Calu3 (cell line): Measurements from ENCODE around the gene SCFD2. TPM values are rescaled to one million over a fixed set of nuclear protein-coding genes. Genes with fewer than 3 reads are reported as not detected.
"Not testable (repeated sequence)": the region's sequence is repeated elsewhere in the genome, so short reads cannot be mapped to it uniquely, and the experiment has no call there.

Experiments used
- BruUV-seq: library from RNA; stranded (reverse); fragments of 400-500 nt; replicated peaks from 2 replicates; lab custom pipeline; 2021; lab: Mats Ljungman, UMichigan
- CTCF ChIA-PET: fragments of 300-600 bp; sonication (Branson Sonifier 250); formaldehyde crosslinking; loops from one replicate; lab custom pipeline; 2022; ENCODE audit warnings: antibody characterized with exemption; lab: Charles Lee
- DNase-seq: peaks from one replicate; pipeline ENCODE4 v3.0.0; 2022
- H3K27ac Mint-ChIP-seq: one replicate; pipeline ENCODE4 v1.8.0; 2022; ENCODE audit warnings: mixed read lengths; ENCODE audit not compliant: unreplicated experiment
- H3K27me3 Mint-ChIP-seq: one replicate; pipeline ENCODE4 v1.8.0; 2022; ENCODE audit warnings: mixed read lengths; ENCODE audit not compliant: unreplicated experiment
- H3K36me3 Mint-ChIP-seq: one replicate; pipeline ENCODE4 v1.8.0; 2022; ENCODE audit warnings: mild to moderate bottlenecking, moderate library complexity, mixed read lengths; ENCODE audit not compliant: insufficient read depth, unreplicated experiment
- H3K4me1 Mint-ChIP-seq: one replicate; pipeline ENCODE4 v1.8.0; 2022; ENCODE audit warnings: mild to moderate bottlenecking, low read depth, mixed read lengths; ENCODE audit not compliant: unreplicated experiment
- H3K4me3 Mint-ChIP-seq: one replicate; pipeline ENCODE4 v1.8.0; 2022; ENCODE audit warnings: mild to moderate bottlenecking, low read depth, moderate library complexity, mixed read lengths; ENCODE audit not compliant: unreplicated experiment
- H3K9me3 Mint-ChIP-seq: one replicate; pipeline ENCODE4 v1.8.0; 2022; ENCODE audit warnings: low read depth, mixed read lengths; ENCODE audit not compliant: unreplicated experiment
- intact Hi-C: fragments of 100-400 bp; cut with micrococcal nuclease; formaldehyde crosslinking; loops from one replicate; pipeline ENCODE4 v1.10.0; 2022; ENCODE audit not compliant: unreplicated experiment
- total RNA-seq: library from RNA; stranded (reverse); gene quantifications from 2 replicates; pipeline ENCODE4 v1.2.3, GENCODE V29; 2022
- TF ChIP-seq, protein P1 (sequence below): fragments of 200-600 bp; IDR thresholded peaks from one replicate; pipeline ENCODE4 v1.8.0; 2022; ENCODE audit warnings: antibody characterized with exemption; ENCODE audit not compliant: unreplicated experiment

The SCFD2 gene
- total RNA-seq, 1 experiment from 2014 or later, result 16.7 TPM

DNA sequence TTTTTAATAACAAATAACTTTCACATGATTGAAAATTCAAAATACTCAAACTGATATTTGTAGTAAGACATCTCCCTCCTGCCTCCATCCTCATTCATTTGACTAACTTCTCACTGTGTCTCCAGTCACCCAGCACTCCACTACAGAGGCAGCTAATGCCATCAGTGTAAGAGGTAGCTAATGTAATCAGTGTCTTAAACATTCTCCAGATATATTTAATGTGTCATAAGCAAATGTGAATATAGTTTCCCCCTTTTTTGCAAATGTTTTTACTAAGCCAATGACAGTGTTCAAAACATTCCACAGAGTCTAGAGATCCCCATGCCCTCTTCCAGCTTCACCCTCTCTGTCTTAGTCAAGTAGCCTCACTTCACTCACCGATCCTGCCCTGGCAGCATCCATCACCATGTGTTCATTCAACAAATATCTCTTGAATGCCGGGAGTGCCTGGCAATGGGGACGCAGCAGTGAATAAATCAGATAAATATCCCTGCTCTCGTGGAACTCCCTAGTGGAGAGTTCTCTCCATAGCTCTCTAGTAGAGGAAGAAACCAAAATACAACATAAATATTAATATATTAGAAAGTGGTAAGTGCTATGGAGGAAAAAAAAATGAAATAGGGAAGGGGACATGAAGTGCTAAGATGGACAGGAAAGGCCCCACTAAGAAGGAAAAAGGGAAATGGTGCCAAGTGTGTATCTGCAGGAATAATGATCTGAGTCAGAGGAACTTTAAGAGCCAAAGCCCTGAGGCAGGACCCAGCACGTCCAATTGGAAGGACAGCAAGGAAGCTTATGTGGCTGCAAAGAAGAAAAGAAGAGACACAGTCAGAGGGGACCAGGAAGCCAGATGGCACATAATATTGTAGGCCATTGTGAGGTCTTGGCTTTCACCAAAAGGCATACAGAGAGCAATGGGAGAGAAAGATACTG is 18.7 kb downstream of the SCFD2 start:
- Mint-ChIP-seq H3K9me3 (no peaks in the 10 kb centered on the region), H3K4me3 (no peak overlapping the region), H3K36me3 (no peaks in the 10 kb centered on the region), H3K27me3 (no peaks in the 10 kb centered on the region), H3K27ac (no peak overlapping the region), H3K4me1 (no peaks in the 10 kb centered on the region)
- CTCF ChIA-PET, result no interaction called here
- no peak for DNase-seq
- TF ChIP-seq, protein P1, sequence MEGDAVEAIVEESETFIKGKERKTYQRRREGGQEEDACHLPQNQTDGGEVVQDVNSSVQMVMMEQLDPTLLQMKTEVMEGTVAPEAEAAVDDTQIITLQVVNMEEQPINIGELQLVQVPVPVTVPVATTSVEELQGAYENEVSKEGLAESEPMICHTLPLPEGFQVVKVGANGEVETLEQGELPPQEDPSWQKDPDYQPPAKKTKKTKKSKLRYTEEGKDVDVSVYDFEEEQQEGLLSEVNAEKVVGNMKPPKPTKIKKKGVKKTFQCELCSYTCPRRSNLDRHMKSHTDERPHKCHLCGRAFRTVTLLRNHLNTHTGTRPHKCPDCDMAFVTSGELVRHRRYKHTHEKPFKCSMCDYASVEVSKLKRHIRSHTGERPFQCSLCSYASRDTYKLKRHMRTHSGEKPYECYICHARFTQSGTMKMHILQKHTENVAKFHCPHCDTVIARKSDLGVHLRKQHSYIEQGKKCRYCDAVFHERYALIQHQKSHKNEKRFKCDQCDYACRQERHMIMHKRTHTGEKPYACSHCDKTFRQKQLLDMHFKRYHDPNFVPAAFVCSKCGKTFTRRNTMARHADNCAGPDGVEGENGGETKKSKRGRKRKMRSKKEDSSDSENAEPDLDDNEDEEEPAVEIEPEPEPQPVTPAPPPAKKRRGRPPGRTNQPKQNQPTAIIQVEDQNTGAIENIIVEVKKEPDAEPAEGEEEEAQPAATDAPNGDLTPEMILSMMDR, result no peak
- intact Hi-C loops, result no loop called here
- no TSS peak for BruUV-seq

DNA sequence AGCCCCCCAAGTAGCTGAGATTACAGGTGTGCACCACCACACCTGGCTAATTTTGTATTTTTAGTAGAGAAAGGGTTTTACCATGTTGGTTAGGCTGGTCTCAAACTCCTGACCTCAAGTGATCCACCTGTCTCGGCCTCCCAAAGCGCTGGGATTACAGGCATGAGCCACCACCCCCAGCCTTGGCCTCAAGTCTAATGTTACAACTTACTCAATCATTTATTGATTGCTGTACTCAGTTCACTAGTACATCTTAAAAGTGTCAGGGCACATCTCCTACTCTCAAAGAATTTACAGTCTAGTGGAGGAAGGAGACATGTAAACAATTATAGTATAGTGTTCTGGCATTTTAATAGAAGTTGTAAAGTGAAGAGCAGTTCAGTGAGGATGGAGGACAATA is 19.5 kb downstream of the SCFD2 start:
- CTCF ChIA-PET, H3K27me3 Mint-ChIP-seq, H3K27ac Mint-ChIP-seq, DNase-seq, H3K36me3 Mint-ChIP-seq, BruUV-seq, H3K4me3 Mint-ChIP-seq, H3K4me1 Mint-ChIP-seq, intact Hi-C loops, H3K9me3 Mint-ChIP-seq: not testable (repeated sequence)

DNA sequence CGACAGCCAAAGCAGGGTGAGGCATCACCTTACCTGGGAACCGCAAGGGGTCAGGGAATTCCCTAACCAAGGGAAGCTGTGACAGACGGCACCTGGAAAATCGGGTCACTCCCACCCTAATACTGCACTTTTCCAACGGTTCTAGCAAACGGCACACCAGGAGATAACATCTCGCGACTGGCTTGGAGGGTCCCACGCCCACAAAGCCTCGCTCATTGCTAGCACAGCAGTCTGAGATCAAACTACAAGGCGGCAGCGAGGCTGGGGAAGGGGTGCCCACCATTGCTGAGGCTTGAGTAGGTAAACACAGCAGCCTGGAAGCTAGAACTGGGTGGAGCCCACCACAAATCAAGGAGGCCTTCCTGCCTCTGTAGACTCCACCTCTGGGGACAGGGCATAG is 25.7 kb downstream of the SCFD2 start:
- intact Hi-C loops, H3K4me1 Mint-ChIP-seq, BruUV-seq, H3K27me3 Mint-ChIP-seq, H3K9me3 Mint-ChIP-seq, H3K4me3 Mint-ChIP-seq, H3K36me3 Mint-ChIP-seq, H3K27ac Mint-ChIP-seq, DNase-seq, CTCF ChIA-PET: not testable (repeated sequence)

DNA sequence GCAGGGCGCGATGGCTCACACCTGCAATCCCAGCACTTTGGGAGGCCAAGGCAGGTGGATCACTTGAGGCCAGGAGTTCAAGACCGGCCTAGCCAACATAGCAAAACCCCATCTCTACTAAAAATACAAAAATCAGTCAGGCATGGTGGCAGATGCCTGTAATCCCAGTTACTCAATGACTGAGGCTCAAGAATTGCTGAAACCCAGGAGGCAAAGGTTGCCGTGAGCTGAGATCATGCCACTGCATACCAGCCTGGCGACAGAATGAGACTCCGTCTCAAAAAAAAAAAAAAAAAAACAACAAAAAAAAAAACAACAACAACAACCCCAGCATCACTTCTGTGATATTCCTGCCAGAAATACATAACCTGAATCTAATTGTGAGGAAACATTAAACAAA is 30.9 kb downstream of the SCFD2 start:
- BruUV-seq, H3K27ac Mint-ChIP-seq, H3K4me1 Mint-ChIP-seq, DNase-seq, H3K27me3 Mint-ChIP-seq, H3K9me3 Mint-ChIP-seq, H3K4me3 Mint-ChIP-seq, intact Hi-C loops, CTCF ChIA-PET, H3K36me3 Mint-ChIP-seq: not testable (repeated sequence)

DNA sequence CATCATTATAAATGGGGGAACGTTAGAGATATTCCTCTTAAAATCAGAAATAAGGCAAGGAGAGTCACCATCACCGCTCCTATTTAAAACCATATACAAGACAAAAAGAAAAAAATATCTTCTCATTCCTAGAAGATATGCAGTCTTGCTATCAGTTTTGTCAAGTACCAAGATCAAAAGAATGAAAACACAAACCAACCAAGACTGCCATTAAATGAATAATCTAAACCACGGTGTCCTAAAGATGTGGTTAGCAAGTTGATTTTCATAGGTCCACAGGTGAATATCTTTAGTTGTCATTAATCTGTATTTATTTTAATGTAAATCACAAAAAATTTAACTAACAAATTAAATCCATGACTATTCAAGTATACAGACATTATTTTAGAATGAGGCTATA is 39.3 kb downstream of the SCFD2 start:
- H3K9me3 Mint-ChIP-seq, result peaks cover 2% of the 10 kb centered on the region
- TF ChIP-seq, protein P1, result no peak
- H3K4me1 Mint-ChIP-seq, result peaks cover 25% of the 10 kb centered on the region
- no TSS peak for BruUV-seq
- no peaks in the 10 kb centered on the region for H3K27me3 Mint-ChIP-seq
- DNase-seq, result no peak
- intact Hi-C loops, result loop anchor here (10.0 kb wide), 1 partner anchor 128 kb away; no protein-coding TSS in a partner anchor
- no peak overlapping the region for H3K27ac Mint-ChIP-seq
- H3K36me3 Mint-ChIP-seq, result no peaks in the 10 kb centered on the region
- no peak overlapping the region for H3K4me3 Mint-ChIP-seq
- CTCF ChIA-PET, result no interaction called here
